ENCODE results near the gene FAP.
A peak's percentile ranks its signal among the peaks of the same experiment; 100 is the strongest.

Gene FAP, protein sequence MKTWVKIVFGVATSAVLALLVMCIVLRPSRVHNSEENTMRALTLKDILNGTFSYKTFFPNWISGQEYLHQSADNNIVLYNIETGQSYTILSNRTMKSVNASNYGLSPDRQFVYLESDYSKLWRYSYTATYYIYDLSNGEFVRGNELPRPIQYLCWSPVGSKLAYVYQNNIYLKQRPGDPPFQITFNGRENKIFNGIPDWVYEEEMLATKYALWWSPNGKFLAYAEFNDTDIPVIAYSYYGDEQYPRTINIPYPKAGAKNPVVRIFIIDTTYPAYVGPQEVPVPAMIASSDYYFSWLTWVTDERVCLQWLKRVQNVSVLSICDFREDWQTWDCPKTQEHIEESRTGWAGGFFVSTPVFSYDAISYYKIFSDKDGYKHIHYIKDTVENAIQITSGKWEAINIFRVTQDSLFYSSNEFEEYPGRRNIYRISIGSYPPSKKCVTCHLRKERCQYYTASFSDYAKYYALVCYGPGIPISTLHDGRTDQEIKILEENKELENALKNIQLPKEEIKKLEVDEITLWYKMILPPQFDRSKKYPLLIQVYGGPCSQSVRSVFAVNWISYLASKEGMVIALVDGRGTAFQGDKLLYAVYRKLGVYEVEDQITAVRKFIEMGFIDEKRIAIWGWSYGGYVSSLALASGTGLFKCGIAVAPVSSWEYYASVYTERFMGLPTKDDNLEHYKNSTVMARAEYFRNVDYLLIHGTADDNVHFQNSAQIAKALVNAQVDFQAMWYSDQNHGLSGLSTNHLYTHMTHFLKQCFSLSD

DNA sequence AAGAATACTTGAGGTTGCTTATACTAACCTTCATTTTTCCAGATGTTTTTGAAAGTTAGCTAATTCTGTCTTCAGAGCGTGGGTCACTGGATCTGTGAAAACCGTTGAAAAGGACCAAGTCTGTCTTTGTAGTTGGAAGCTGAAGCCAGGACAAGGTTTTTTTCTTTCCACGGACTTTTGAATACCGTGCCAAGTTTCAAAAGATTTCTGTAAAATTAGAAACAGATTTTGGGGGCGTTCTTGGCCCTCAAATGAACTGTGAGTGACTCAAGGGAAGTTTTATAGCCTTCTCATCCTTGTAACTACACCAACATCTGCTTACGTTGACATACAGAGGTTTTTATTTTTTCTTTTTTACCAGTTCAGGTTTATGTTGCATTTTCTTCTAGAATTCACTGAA, at the start of gene FAP:
TSS of gene FAP (minus strand) at position 152 of the 400 bp plus-strand sequence. CDS start at position 34, 118 bp downstream.
- DNase-seq, result no peak

DNA sequence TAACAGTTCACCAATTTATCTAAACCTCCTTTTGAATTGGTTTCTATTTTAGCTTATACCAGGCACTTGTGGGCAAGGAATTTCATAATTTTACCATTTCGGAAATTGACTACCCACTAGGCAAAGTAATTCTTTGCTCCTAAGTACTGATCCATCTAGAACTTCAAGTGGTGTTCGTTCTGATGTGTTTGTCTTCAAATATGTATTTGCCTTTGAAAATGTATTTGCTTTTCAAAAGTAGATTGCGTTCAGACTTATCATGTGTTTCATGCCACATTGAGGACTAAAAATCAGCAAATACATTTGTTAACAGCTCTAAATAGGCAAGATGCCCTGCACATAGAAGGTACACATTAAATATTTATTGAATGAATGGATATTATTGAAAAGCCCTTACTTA, 48.5 kb upstream of the FAP start:
- no peak for DNase-seq

DNA sequence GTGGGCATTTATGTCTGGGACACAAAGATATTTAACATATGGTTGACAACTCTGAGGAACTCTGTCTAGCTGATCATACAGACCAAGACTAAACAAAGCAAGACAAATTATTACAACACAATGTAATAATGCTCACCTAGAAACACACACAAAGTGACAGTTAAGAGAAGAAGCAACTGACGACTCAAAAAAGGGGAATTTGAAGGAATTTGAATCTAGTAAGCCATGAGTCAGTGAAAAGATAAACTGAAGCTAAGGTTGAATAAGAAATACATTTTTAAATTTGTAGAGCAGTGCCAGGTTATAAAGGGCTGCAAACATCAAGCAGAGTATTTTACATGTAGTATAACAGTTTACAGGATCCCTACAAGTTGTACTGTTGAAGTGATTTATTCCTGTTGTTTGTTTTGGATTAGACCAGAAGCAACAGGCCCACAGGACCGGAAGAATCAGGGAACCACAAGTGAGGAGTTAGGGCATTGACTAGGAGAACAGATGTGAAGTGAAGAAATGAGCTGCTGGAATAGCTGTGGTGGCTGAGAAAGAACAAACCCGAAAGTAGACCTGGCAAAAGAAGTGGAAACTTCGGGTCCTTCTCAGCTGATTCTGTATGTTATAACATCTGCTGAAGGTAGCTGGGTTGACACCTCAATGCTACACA, 39.6 kb upstream of the FAP start:
- no peak for DNase-seq

DNA sequence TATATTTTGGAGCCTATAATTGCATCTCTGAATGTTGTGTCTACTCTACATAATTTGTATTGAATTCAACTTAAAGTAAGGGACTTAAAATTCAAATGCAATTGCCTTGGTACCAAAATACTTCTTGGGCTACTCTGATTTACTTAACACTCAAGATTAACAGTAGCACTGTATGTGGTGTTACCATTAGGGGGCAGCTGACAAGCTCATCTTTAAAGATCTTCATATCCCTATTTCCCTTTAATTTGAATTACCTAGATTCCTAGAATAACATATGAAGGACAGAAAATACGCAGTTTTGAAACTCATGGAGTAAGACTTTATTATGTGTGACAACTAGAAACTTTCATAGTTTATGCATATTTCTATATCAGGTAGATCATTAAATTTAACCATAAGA, 37.4 kb upstream of the FAP start:
- no peak for DNase-seq

DNA sequence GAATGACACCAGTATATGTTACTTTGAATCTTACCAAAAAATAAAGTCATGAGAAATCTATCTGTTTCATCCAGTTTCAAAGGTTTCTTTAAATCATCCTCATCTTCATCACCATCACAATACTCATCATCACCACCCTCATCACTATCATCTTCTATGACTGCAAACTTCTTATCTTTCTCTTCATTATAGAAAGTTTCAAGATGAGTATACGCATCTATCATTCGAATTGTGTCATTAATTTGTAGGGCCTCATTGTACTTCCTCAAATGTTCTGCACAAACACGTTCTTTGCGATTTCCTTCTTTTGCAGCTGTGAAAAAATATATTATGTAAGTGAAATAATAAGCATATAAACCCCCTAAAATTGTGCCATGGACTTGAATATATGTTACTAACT, 34.1 kb upstream of the FAP start:
- DNase-seq, result peak; percentile 34

DNA sequence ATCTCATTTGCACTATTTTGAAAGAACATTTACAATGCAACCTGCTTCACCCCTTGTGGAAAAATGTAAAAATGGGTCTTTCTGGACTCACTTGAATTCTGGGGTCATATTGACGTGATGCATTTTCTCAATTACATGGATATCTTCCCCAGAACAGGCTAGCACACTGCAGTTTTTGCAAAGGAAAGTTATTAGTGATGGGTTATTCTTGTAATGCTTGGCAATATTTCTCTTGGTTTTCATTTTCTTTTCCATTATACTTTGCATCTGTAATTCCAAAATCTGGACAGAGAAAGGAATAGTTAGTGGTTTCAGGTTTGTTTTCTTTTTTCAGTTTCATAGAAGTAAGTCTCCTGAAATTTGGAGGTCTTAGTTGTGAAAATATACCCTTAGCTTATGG, 24.8 kb upstream of the FAP start:
- DNase-seq, result no peak

DNA sequence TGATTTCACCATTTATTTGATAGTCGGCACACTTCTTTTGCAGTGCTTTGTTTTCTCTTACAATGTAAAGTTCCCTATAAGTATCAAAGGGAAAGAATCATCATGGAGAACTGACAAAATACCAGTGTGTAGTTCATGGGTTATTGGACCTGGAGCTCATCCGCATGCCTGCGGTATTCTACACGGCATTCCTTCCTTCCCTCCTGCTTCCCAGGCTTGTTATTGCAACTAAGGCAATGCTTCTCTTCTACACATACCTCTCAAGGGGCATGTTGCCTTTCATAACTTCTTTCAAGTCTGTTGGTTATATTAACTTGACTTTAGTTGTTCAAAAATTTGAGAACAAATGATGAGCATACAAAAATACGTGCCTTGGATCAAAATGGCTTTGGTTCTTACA, 24.3 kb upstream of the FAP start:
- no peak for DNase-seq

DNA sequence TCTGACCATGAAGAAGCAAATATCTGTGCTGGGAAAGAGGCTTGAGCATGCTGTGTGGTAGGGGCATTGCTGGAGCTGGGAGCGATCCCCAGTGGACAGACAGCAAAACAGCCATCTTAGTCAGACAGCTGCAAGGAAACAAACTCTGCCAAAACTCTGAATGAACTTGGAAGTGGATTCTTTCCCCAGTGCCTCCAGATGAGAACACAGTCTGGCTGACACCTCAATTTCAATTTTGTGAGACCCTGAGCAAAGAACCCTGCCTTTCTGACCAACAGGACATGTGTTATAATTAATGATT, 23.2 kb upstream of the FAP start:
- no peak for DNase-seq

DNA sequence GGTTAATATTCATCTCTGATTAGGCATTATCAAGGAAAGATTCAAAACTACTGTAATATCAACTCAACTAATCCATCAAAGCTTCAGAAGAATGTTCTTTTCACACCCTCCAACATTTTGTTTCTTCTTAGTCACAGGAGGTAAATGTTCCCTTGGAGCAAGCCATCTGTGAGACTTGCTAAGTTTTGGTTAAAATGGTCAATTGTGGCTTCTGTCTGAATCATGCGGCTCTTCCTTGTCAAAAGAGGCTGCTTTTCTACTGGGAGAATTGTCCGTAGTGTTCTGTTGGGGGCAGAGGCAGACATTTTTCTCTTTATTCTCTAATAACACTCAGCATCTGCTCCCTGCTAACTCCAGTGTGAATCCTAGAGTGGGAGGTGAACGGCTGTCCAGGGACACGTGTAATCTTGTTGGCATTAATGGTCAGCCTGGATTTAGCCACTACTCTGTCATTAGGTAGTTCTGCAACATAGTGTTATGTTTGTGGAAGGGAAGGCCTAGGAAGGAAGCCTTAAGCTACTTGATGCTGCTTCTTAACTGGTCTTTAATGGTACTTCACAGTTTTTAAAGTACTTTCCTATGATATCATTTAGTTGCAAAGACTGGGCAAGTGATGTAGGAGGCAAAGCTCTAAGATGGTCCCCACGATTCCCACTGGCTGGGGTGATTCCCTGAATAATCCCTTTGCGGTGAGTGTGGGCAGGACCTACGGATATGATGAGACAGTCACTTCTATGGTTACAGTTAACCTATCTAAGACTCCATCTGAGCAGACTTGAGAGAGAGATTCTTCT, 22.6 kb upstream of the FAP start:
- no peak for DNase-seq

DNA sequence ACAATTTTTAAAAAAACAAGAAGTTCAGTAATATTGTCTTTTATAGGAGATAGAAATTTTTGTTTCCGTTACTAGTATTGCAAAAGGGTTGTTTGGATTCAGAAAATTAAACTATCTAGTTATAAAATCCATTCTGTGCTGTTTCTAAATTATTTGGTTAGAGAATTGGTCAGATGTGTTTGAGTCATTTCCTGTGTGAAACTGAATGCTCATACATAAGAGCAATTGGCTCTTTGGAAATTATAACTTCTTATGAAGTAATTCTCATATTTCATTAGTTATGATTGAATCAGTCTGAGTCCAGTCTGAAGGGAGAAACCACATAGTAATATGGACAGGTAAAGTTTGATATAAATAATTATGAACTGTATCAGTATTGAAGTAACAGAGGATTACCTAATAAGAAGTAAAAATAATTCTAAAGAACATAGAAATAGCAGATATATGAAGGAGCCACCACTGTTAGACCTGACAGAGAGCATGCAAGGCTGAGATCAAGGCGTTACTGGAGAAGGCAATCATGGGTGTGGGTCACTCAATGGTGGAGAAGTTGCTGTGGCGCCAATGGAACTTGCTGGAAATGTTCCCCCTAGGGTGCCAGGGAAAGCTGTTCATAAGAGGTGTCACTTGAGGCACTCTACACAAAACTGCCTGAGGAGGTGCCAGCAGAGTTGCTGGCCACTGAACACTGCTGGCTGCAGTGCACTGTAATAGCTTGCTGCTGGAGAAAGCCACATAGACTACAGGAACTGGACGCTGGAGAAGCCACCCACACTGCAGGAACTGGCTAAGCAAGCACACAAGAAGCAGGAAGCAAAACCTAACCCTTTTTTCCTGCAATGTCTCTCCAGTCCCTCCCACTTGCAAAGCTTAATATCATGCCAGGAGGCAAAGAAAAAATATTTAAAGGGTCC, 18.0 kb upstream of the FAP start:
- peak; percentile 69 for DNase-seq

DNA sequence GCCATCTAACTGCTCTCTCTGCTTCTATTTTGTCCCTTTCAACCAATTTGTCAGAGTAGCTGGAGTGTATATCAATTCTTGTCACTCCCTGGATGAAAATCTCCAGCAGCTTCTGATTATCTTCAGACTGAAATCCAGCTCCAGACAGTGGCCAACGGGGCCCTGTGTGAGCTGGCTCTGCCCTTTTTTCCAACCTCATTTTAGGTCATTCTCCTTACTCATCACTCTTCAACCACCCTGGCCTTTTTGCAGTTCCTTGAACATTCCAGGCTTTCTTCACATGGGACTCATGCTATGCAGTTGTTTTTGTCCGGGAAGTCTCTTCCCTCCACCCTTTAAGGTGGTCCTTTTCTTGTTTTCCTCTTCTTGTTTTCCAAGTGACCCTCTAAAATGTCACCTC, 15.4 kb upstream of the FAP start:
- DNase-seq, result no peak

DNA sequence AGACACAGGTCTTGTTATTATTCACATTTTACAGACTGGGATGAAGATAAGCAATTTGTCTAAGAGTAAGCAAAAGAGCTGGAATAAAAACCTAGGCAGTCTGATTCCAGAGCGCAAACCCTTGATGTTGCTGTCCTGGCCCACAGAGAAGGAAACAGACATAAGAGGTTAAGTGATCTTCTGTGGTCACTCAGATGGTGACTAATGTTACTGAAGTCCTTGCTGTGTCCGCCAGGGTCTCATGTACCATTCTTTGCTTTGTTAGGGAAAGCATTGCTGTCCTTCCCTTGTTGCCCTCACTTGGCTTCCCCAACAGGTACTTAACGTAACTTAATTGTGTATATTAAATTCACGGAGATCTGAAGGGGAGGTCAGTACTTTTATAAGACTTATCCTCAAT, 14.9 kb upstream of the FAP start:
- no peak for DNase-seq

DNA sequence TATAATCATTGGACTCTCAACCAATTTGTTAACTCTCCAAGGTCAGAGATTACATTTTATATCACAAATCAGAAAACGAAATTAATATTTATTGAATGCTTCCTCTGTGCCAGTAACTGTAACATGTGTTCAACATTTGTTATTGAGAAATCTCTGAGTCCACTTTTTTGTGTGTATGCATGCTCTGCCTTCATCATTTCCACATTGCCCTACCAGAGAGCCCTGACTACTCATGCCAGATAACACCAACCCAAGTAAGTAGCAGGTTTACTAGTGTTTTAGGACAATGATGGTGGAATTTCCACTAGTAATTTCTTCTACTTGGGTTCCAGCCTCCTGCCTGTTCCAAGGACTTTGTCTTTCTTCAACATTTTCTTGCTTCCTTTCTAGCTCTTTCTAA, 14.2 kb upstream of the FAP start:
- no peak for DNase-seq

DNA sequence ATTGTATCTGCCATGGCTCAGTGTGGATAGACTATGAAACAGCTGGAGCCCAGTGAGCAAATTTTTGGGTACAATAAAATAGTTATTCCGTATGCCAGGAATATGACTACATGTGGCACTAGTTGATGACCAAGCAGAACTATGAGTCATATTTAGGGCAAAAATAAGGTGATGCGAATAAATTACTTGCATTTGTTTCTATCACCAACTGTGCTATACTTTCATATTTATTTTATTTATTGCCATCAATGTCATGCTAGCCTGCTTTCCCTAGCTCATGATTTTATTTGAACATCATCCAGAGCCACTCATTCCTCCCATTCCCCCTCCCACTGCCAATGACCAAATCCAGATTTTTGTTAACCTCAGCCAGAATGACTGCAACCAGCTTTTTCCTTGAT, 13.3 kb upstream of the FAP start:
- DNase-seq, result no peak

DNA sequence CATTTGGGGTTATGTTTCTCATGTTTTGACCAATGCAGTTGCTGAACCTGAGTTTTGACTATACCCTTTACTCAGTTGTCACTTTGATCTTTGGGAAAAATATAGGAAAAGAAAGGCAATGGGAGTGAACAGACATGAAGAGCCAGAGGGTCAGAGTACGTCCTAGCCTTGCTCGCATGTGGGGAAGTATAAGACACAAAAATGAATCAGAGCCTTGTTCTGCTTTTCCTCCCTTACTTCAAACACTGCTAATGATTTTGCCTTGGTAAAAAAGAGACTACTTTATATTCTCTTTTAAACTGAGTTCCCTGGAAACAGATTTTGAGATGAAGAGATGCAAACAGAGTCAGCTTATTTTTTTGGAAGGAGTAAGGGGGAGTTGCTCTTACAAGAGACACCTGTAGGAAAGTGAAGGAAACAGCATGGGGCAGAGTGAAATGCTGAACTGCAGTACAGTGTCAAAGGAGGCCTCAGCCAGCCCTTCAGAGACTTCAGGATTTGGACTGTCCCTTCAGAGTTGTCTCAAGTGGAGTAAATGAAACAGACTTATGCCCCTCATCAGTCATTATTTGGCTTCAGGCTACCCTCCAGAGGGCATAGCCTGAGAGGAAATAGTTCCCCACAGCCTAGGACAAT, 11.1 kb upstream of the FAP start:
- no peak for DNase-seq

DNA sequence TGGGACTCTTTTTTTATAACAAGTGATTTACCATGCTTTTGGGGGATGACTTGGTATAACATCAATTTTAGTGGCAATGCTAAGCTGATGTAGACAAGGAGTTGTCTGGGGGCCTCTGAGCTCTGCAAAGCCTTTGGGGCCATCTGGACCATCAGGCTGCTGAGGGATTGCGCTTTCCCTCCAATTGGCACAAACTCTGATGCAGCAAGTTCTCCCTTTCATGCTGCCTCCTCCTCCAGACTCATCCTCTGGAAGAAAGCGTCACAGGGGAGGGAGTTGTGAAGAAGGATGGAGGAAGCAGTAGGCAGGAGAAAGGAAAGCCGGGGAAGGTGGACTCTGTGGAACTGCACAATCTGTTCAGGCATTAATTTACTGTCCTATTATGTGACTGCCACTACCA, 10.2 kb upstream of the FAP start:
- no peak for DNase-seq

DNA sequence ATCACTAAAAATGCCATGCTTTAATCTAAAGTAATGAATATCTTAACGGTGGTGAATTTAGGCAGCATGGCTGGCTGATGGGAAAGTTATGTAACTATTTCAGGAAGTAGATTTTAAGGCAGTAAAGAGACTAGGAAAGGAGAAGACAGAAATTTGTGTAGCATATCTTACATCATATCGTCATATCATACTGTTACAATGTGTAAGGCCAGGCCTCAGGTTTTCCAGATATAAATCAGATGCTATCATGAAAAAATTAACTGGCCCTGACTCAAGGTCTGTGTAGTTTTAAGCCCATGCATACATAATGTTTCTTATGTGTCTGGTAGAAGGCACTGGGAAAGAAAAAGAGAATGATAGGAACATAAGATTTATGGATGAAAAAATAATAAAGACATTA, 8.9 kb upstream of the FAP start:
- peak; percentile 44 for DNase-seq

DNA sequence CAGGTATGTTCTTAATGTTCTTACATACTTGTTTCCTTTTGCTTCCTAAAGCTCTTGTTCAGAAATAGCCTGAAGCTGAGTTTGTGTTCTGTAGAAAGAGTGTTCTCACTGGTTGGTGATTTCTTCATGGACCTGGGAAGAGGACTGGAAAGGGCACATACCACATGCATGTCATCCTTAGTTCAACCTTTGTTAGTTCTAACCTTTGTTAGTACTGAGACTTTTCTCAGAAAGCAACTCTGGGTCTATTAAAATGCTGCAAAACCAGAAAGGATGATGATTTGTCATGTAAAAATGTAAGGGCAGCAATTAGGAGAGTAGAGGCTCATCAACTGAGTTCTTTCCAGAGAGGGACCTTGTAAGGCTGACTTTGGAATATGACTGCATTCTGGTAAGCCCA, 2.5 kb upstream of the FAP start:
- no peak for DNase-seq

DNA sequence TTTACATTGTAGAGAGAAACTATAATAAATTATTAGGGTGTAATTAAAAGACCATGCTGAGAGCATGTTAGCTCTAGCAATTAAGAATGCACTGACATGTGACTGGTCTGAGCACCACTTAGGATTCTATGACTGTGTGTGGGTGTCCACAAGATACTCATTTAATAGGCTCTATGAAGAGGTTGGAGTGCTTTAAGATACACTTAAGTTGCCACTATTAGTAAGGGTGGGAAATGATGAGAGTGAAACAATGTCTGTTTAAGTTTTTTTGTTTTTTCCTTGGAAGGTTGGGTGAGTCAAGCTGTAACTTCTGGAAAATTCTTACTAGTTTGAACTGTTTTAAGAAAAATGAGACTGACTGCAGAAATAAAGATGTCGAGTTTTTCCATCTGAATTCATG, 1.8 kb upstream of the FAP start:
- no peak for DNase-seq

DNA sequence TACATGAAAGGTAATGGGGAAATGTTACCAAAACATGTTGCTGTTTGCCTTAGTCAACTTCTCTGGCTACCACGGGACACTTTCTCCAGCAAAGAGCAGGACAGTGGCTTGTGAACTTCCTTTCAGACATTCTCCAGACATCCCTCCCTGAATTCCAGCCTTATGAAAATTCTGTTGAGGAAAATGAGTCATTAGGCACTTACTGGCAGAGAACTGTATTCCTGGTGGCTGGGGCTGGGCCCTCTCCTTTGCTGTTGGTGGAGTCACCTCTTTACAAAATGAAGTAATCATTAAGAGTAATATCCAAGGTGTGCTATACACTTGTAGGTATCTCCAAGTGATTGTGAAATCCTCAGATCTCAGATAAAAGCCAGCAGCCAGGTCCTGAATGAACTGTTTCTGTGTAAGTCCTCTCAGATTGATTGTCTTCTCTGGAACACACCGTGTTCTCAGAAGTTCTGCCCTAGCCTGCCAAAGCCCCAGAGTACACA, 1.3 kb upstream of the FAP start:
- DNase-seq, result no peak

DNA sequence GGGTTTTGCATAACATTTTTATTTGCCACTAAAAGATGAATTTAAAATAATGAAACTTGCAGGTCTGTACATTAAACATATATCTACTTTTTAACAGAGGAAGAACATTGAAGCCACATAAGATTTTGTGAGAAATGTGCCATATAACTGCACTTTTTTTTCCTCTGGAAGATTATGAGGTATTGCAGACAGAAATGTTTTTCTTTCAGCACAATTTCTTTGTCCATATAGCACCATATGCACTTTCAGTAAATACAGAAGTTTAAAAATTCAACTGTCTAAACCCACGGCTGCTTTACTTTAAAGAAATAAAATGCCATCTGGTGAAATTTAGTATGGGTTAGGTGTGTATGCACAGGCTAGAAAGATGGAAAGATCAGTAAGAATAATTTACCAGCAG, 470 bp upstream of the FAP start:
- DNase-seq, result no peak

All from hematopoietic multipotent progenitor cell treated with erythropoietin and hydrocortisone succinate and interleukin-3 and kit ligand, for 4 days (in vitro differentiated cells).